K562 (cell line): ENCODE data around the gene KDM2B. TPM values are rescaled to one million over a fixed set of nuclear protein-coding genes. Genes with fewer than 3 reads are reported as not detected.

ENCODE experiments used
- CC2D1A ChIP-seq: fragments of 450-650 bp; IDR thresholded peaks from 2 replicates; pipeline ENCODE4 v1.6.1; 2017; ENCODE audit warnings: mild to moderate bottlenecking
- DNMT1 ChIP-seq: fragments of 450-650 bp; IDR thresholded peaks from 2 replicates; pipeline ENCODE4 v1.6.1; 2016; ENCODE audit warnings: antibody characterized with exemption, mild to moderate bottlenecking
- E4F1 ChIP-seq: fragments of 250-450 bp; sonication (Bioruptor Pico); IDR thresholded peaks from 2 replicates; pipeline ENCODE4 v1.5.0; 2021; ENCODE audit warnings: mild to moderate bottlenecking, borderline replicate concordance
- EGR1 ChIP-seq: fragments of 450-650 bp; conservative IDR thresholded peaks from 2 replicates; pipeline ENCODE4 v1.6.1; 2017; ENCODE audit warnings: mild to moderate bottlenecking
- FOXJ2 ChIP-seq: fragments of 200-800 bp; sonication (Bioruptor generic); IDR thresholded peaks from 2 replicates; pipeline ENCODE4 v1.6.1; 2016; ENCODE audit warnings: missing genetic modification characterization, missing compliant biosample characterization
- JUN ChIP-seq, 2 experiments: sonication (generic) in 1 of 2; formaldehyde crosslinking in 1 of 2; IDR thresholded peaks; 2 replicates each; pipeline versions ENCODE4 v1.6.1 to v1.8.0; 2012 to 2022; ENCODE audit warnings: borderline replicate concordance in 2 of 2, mild to moderate bottlenecking in 2 of 2, improper control_type of control experiment in 1 of 2, low read depth in 1 of 2, low read length in 1 of 2, missing genetic modification reagents in 1 of 2
- NR0B1 ChIP-seq: fragments of 450-650 bp; IDR thresholded peaks from one replicate; pipeline ENCODE4 v1.6.1; 2018; ENCODE audit warnings: mild to moderate bottlenecking, moderate library complexity; ENCODE audit not compliant: partially characterized antibody
- NRF1 ChIP-seq, 2 experiments: fragments of 450-650 bp; IDR thresholded peaks in 1 of 2; conservative IDR thresholded peaks in 1 of 2; 2 replicates each; pipeline ENCODE4 v1.6.1; 2014; ENCODE audit warnings: mild to moderate bottlenecking in 2 of 2
- POU5F1 ChIP-seq: fragments of 150-350 bp; IDR thresholded peaks from 2 replicates; pipeline ENCODE4 v1.6.1; 2014; ENCODE audit warnings: borderline replicate concordance, low read length, low read depth, mild to moderate bottlenecking; ENCODE audit not compliant: partially characterized antibody
- RREB1 ChIP-seq: fragments of 250-450 bp; sonication (Bioruptor Pico); IDR thresholded peaks from 2 replicates; pipeline ENCODE4 v1.4.0; 2020
- TCFL5 ChIP-seq: fragments of 250-450 bp; sonication (Bioruptor Pico); conservative IDR thresholded peaks from 2 replicates; pipeline ENCODE4 v1.6.1; 2021; ENCODE audit warnings: mild to moderate bottlenecking, moderate library complexity, matching md5 sums
- polyA plus RNA-seq, 8 experiments: library from polyadenylated mRNA; depleted of rRNA in 4 of 8; stranded (reverse) in 5 of 8; unstranded in 3 of 8; fragments of >200 nt; fragmentation: Nextera tagmentation in 2 of 8; fragmentation: Illumina TruSeq in 1 of 8; extraction: Ambion mirVana in 2 of 8; extraction: Trizol in 1 of 8; gene quantifications; 2 replicates each; pipeline versions ENCODE4 v1.2.1 to v1.2.3, GENCODE V29; 2011 to 2014; ENCODE audit warnings: inconsistent platforms in 1 of 8, missing spikeins in 1 of 8
- total RNA-seq, 7 experiments: library from RNA; depleted of rRNA in 6 of 7; stranded (reverse); fragments of >200 nt in 6 of 7; fragmentation: Illumina TruSeq in 2 of 7; extraction: Trizol in 2 of 7; gene quantifications; 2 replicates each; pipeline versions ENCODE4 v1.2.1 to v1.2.3, GENCODE V29; 2011 to 2021; ENCODE audit warnings: low replicate concordance in 1 of 7
- TF ChIP-seq, protein P1 (sequence below): sonication (generic); formaldehyde crosslinking; IDR thresholded peaks from 2 replicates; pipeline ENCODE4 v1.9.0; 2022; ENCODE audit warnings: mild to moderate bottlenecking, missing genetic modification reagents

The KDM2B gene
- total and polyA plus RNA-seq, 9 of the 15 experiments (the other 6 are each of a cell fraction or from before 2014, with no cell fraction given): 7.4 to 50.5 (median 22.5) TPM

GRCh38 chr12:121579981-121580868, 598 bp downstream of the KDM2B start (continued):
- no peak for TF ChIP-seq RREB1
- TF ChIP-seq NRF1 (conservative IDR thresholded peaks at IDR 0.05 in 1 of 2, IDR thresholded peaks at IDR 0.05 in 1 of 2): peak in 1 of 2 experiments; percentile 33; a peak in 1 of 4 replicates
- TF ChIP-seq TCFL5 (CRISPR knock-in tag): no peak
- TF ChIP-seq NR0B1: no peak
- no peak for TF ChIP-seq JUN (IDR thresholded peaks at IDR 0.05; ENCODE audit: borderline replicate concordance, low read depth, low read length)
- no peak for TF ChIP-seq JUN (CRISPR knock-in tag; IDR thresholded peaks at IDR 0.05; ENCODE audit: borderline replicate concordance)
- no peak for TF ChIP-seq POU5F1
- TF ChIP-seq DNMT1: no peak
- TF ChIP-seq CC2D1A: no peak
- TF ChIP-seq E4F1 (CRISPR knock-in tag): no peak
- TF ChIP-seq EGR1: no peak
- TF ChIP-seq, protein P1, sequence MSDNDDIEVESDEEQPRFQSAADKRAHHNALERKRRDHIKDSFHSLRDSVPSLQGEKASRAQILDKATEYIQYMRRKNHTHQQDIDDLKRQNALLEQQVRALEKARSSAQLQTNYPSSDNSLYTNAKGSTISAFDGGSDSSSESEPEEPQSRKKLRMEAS (CRISPR knock-in tag): no peak
- TF ChIP-seq FOXJ2 (tag): peak; percentile 79
